Naive thymus-derived CD4-positive, alpha-beta T cell (primary cell): ENCODE measurements around the gene FAAP20. TPM values are rescaled to one million over a fixed set of nuclear protein-coding genes. Genes with fewer than 3 reads are reported as not detected.
A peak's percentile ranks its signal among the peaks of the same experiment; 100 is the strongest.

Experiments used
- ATAC-seq: fragments of 150-1000 bp; cut with Tn5 transposase; 2 replicates; pipeline ENCODE4 v1.10.0; 2021; ENCODE audit warnings: mild to moderate bottlenecking, moderate library complexity
- CTCF ChIA-PET: fragments of 350-600 bp; sonication (Branson Sonifier 250); formaldehyde crosslinking; loops from one replicate; lab custom pipeline; 2021; ENCODE audit warnings: antibody characterized with exemption; lab: Charles Lee
- POLR2A ChIA-PET: fragments of 350-600 bp; sonication (Branson Sonifier 250); formaldehyde crosslinking; loops from one replicate; lab custom pipeline; 2021; ENCODE audit warnings: antibody characterized with exemption, inconsistent platforms; lab: Charles Lee
- DNase-seq, 9 donors: peaks; one replicate each; pipeline versions ENCODE4 v3.0.0 to v3.0.0-alpha.2; 2020 to 2022; ENCODE audit warnings: mixed read lengths in 1 of 9
- H3K27ac ChIP-seq: one replicate; pipeline ENCODE4 v1.7.0; 2013; ENCODE audit warnings: mild to moderate bottlenecking, low read depth, low read length, moderate library complexity
- H3K27me3 ChIP-seq, 2 donors: one replicate each; pipeline ENCODE4 v1.7.0; 2013; ENCODE audit warnings: low read length in 2 of 2, mild to moderate bottlenecking in 2 of 2, moderate library complexity in 2 of 2; ENCODE audit not compliant: control insufficient read depth in 2 of 2, insufficient read depth in 2 of 2
- H3K36me3 ChIP-seq, 3 experiments: 1 replicate in 2 of 3; 2 replicates in 1 of 3; pipeline ENCODE4 v1.7.0; 2013; ENCODE audit warnings: low read length in 3 of 3, mild to moderate bottlenecking in 3 of 3, moderate library complexity in 1 of 3; ENCODE audit not compliant: insufficient read depth in 3 of 3, control insufficient read depth in 2 of 3
- H3K4me1 ChIP-seq, 2 donors: one replicate each; pipeline ENCODE4 v1.7.0; 2013; ENCODE audit warnings: low read length in 2 of 2, mild to moderate bottlenecking in 2 of 2, moderate library complexity in 1 of 2; ENCODE audit not compliant: control insufficient read depth in 2 of 2, insufficient read depth in 2 of 2
- H3K4me3 ChIP-seq: 2 replicates; pipeline ENCODE4 v1.7.0; 2013; ENCODE audit warnings: mild to moderate bottlenecking, low read length
- H3K9me3 ChIP-seq, 3 experiments: 1 replicate in 2 of 3; 2 replicates in 1 of 3; pipeline ENCODE4 v1.7.0; 2013; ENCODE audit warnings: low read length in 3 of 3; ENCODE audit not compliant: control insufficient read depth in 2 of 3
- H3K27ac Mint-ChIP-seq, 9 donors: one replicate each; pipeline ENCODE4 v1.8.0; 2020 to 2022; ENCODE audit warnings: mixed read lengths in 9 of 9, mild to moderate bottlenecking in 8 of 9, moderate library complexity in 5 of 9, inconsistent platforms in 2 of 9
- H3K27me3 Mint-ChIP-seq, 5 donors: one replicate each; pipeline ENCODE4 v1.8.0; 2021 to 2022; ENCODE audit warnings: mixed read lengths in 5 of 5, mild to moderate bottlenecking in 1 of 5
- H3K36me3 Mint-ChIP-seq, 5 donors: one replicate each; pipeline ENCODE4 v1.8.0; 2020 to 2022; ENCODE audit warnings: mixed read lengths in 5 of 5, mild to moderate bottlenecking in 3 of 5, inconsistent platforms in 1 of 5
- H3K4me1 Mint-ChIP-seq, 7 donors: one replicate each; pipeline ENCODE4 v1.8.0; 2020 to 2022; ENCODE audit warnings: mixed read lengths in 7 of 7, mild to moderate bottlenecking in 3 of 7, inconsistent platforms in 1 of 7
- H3K4me3 Mint-ChIP-seq, 10 donors: one replicate each; pipeline ENCODE4 v1.8.0; 2020 to 2022; ENCODE audit warnings: mild to moderate bottlenecking in 10 of 10, mixed read lengths in 10 of 10, moderate library complexity in 6 of 10, inconsistent platforms in 2 of 10
- H3K9me3 Mint-ChIP-seq, 11 donors: one replicate each; pipeline ENCODE4 v1.8.0; 2020 to 2022; ENCODE audit warnings: mixed read lengths in 11 of 11, mild to moderate bottlenecking in 4 of 11, inconsistent platforms in 1 of 11, moderate library complexity in 1 of 11
- intact Hi-C, 2 donors: fragments of 100-400 bp; cut with micrococcal nuclease; formaldehyde crosslinking; loops; one replicate each; pipeline ENCODE4 v1.15.1; 2023
- polyA plus RNA-seq, 2 donors: library from polyadenylated mRNA; unstranded; fragments of 300-500 nt; fragmentation: Illumina TruSeq; gene quantifications; one replicate each; pipeline ENCODE4 v1.2.3, GENCODE V29; 2021
- total RNA-seq, 6 experiments: library from RNA in 5 of 6; stranded (reverse) in 5 of 6; gene quantifications; 1 replicate in 5 of 6; 2 replicates in 1 of 6; pipeline ENCODE4 v1.2.3 and lab custom pipeline; 2021 to 2026

FAAP20 gene
- total and polyA plus RNA-seq, 7 experiments from 2014 or later: 43.2 to 77.0 (median 55.7) TPM

- Mint-ChIP-seq H3K9me3 (peaks cover 0 to 4% (median 0%) of the 10 kb centered on the region in 11 donors), H3K4me3 (no peak overlapping the region), H3K27me3 (no peaks in the 10 kb centered on the region), H3K4me1 (peaks cover 3 to 11% (median 8%) of the 10 kb centered on the region in 7 donors), H3K27ac (no peak overlapping the region), H3K36me3 (peaks cover 0 to 29% (median 6%) of the 10 kb centered on the region in 5 donors)
- ATAC-seq (no peak), DNase-seq (no peak)
- H3K36me3 ChIP-seq: peaks cover 0 to 4% (median 0%) of the 10 kb centered on the region in 3 experiments
- no peaks in the 10 kb centered on the region for H3K27me3 ChIP-seq
- POLR2A ChIA-PET: no interaction called here
- no peaks in the 10 kb centered on the region for H3K4me1 ChIP-seq
- intact Hi-C loops: no loop called here
- H3K4me3 ChIP-seq: no peak overlapping the region
- H3K9me3 ChIP-seq: no peaks in the 10 kb centered on the region
- CTCF ChIA-PET: interaction anchor here (0.6 kb wide), 1 partner anchor 978 kb away, joined by 6 read pairs; no protein-coding TSS in a partner anchor
- H3K27ac ChIP-seq: no peak overlapping the region
Observed at GRCh38 chr1:2166254-2166653, 28.3 kb downstream of the FAAP20 start.

GRCh38 chr1:2165646-2166045 lies 28.9 kb downstream of the FAAP20 start:
- Mint-ChIP-seq H3K27ac (no peak overlapping the region), H3K9me3 (peaks cover 0 to 4% (median 0%) of the 10 kb centered on the region in 11 donors), H3K4me1 (peaks cover 3 to 11% (median 8%) of the 10 kb centered on the region in 7 donors), H3K4me3 (no peak overlapping the region), H3K27me3 (no peaks in the 10 kb centered on the region), H3K36me3 (peaks cover 0 to 29% (median 6%) of the 10 kb centered on the region in 5 donors)
- Histone ChIP-seq H3K27ac (no peak overlapping the region), H3K9me3 (no peaks in the 10 kb centered on the region), H3K27me3 (no peaks in the 10 kb centered on the region), H3K36me3 (peaks cover 0 to 4% (median 0%) of the 10 kb centered on the region in 3 experiments), H3K4me1 (no peaks in the 10 kb centered on the region), H3K4me3 (no peak overlapping the region)
- ATAC-seq (no peak), DNase-seq (no peak)
- CTCF ChIA-PET: interaction anchor here (0.6 kb wide), 1 partner anchor 978 kb away, joined by 6 read pairs; no protein-coding TSS in a partner anchor
- POLR2A ChIA-PET: no interaction called here
- intact Hi-C loops: no loop called here

GRCh38 chr1:2163205-2163604 lies 31.4 kb downstream of the FAAP20 start:
- no peaks in the 10 kb centered on the region for H3K9me3 ChIP-seq
- peaks cover 0 to 38% (median 8%) of the 10 kb centered on the region in 5 donors for H3K36me3 Mint-ChIP-seq
- H3K27ac ChIP-seq: no peak overlapping the region
- H3K27me3 ChIP-seq: no peaks in the 10 kb centered on the region
- peak overlapping the region in 1 of 10 donors; percentile 15 for H3K4me3 Mint-ChIP-seq
- H3K9me3 Mint-ChIP-seq: peaks cover 0 to 4% (median 0%) of the 10 kb centered on the region in 11 donors
- no peaks in the 10 kb centered on the region for H3K4me1 ChIP-seq
- DNase-seq (peak in 1 of 9 donors; percentile 8), ATAC-seq (no peak)
- H3K36me3 ChIP-seq: peaks cover 0 to 13% (median 0%) of the 10 kb centered on the region in 3 experiments
- no peaks in the 10 kb centered on the region for H3K27me3 Mint-ChIP-seq
- H3K4me3 ChIP-seq: no peak overlapping the region
- peak overlapping the region in 3 of 9 donors; percentile 41 to 76 (median 62) for H3K27ac Mint-ChIP-seq
- CTCF ChIA-PET: interaction anchor here (0.6 to 1.4 kb wide), 5 partner anchors 8 to 154 kb away, joined by 3 to 4 read pairs (median 3); no protein-coding TSS in a partner anchor
- POLR2A ChIA-PET: interaction anchor here (1.5 kb wide), 1 partner anchor 26 kb away, joined by 3 read pairs; no protein-coding TSS in a partner anchor
- intact Hi-C loops: no loop called here
- H3K4me1 Mint-ChIP-seq: peaks cover 3 to 14% (median 9%) of the 10 kb centered on the region in 7 donors

DNA sequence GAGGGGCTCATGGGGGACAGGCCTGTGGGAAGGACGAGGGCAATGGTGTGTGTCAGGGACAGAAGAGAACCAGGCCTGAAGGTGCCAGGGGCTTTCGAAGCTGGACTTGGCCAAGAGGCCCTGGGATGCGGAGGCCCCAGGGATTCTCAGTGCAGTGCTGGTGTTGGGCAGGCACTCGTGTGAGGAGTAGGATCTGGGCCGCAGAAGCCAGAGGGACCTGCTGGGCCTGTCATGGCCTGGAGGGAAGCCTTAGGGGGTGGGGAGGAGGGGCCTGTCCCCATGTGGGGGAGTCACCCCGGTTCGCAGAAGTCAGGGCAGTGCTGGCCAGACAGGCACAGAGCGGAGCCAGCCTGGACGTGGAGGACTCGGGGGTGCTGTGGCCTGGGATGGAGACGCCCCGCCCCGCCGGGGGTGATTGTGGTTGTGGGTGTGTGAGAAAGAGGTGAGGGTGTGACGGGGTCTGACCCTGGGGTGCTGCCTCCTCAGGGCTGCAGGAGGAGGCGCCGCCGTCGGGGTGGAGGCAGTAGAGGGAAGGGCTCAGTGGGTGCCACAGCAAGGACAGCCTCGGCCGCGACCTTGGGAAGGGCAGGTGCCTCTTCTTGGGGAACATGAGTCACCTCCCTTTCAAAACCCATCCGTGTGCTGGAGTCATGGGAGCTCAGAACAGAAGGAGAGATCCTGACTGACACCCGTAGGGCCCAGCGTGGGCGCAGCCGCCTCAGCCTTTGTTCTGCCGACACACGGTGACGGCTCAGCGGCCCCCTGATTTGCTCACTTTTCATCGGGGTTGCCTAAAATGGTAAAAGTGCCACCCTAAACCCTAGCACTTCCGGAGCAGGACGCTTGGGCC lies 33.9 kb downstream of the FAAP20 start:
- H3K9me3 Mint-ChIP-seq: peaks cover 0 to 4% (median 0%) of the 10 kb centered on the region in 11 donors
- H3K4me1 ChIP-seq: no peaks in the 10 kb centered on the region
- peaks cover 0 to 27% (median 0%) of the 10 kb centered on the region in 3 experiments for H3K36me3 ChIP-seq
- ATAC-seq: no peak
- H3K27ac Mint-ChIP-seq: peak overlapping the region in 1 of 9 donors; percentile 33
- no peak overlapping the region for H3K4me3 Mint-ChIP-seq
- H3K27ac ChIP-seq: no peak overlapping the region
- intact Hi-C loops: no loop called here
- H3K27me3 Mint-ChIP-seq: no peaks in the 10 kb centered on the region
- no peak for DNase-seq
- POLR2A ChIA-PET: no interaction called here
- CTCF ChIA-PET: interaction anchor here (1.4 kb wide), 1 partner anchor 68 kb away, joined by 3 read pairs; no protein-coding TSS in a partner anchor
- H3K4me3 ChIP-seq: no peak overlapping the region
- H3K36me3 Mint-ChIP-seq: peaks cover 0 to 56% (median 17%) of the 10 kb centered on the region in 5 donors
- no peaks in the 10 kb centered on the region for H3K27me3 ChIP-seq
- no peaks in the 10 kb centered on the region for H3K9me3 ChIP-seq
- H3K4me1 Mint-ChIP-seq: peaks cover 3 to 14% (median 9%) of the 10 kb centered on the region in 7 donors

GRCh38 chr1:2159124-2159523 lies 35.4 kb downstream of the FAAP20 start:
- ChIA-PET CTCF (interaction anchor here (1.0 kb wide), 1 partner anchor 69 kb away, joined by 6 read pairs; no protein-coding TSS in a partner anchor), POLR2A (interaction anchor here (0.5 kb wide), 1 partner anchor 23 kb away, joined by 3 read pairs; no protein-coding TSS in a partner anchor)
- H3K4me3 ChIP-seq: no peak overlapping the region
- H3K27ac ChIP-seq: no peak overlapping the region
- Mint-ChIP-seq H3K27ac (peak overlapping the region in 1 of 9 donors; percentile 28), H3K27me3 (no peaks in the 10 kb centered on the region), H3K9me3 (peaks cover 0 to 6% (median 0%) of the 10 kb centered on the region in 11 donors), H3K4me3 (no peak overlapping the region), H3K4me1 (peaks cover 3 to 22% (median 13%) of the 10 kb centered on the region in 7 donors), H3K36me3 (peaks cover 5 to 57% (median 26%) of the 10 kb centered on the region in 5 donors)
- H3K36me3 ChIP-seq: peaks cover 0 to 28% (median 0%) of the 10 kb centered on the region in 3 experiments
- no peaks in the 10 kb centered on the region for H3K9me3 ChIP-seq
- DNase-seq (no peak), ATAC-seq (no peak)
- no peaks in the 10 kb centered on the region for H3K27me3 ChIP-seq
- intact Hi-C loops: no loop called here
- H3K4me1 ChIP-seq: no peaks in the 10 kb centered on the region

- ATAC-seq: no peak
Observed at GRCh38 chr1:2158272-2158671, 36.3 kb downstream of the FAAP20 start.

More at GRCh38 chr1:2158272-2158671, 36.3 kb downstream of the FAAP20 start:
- Mint-ChIP-seq H3K36me3 (peaks cover 5 to 51% (median 26%) of the 10 kb centered on the region in 5 donors), H3K9me3 (peaks cover 0 to 6% (median 0%) of the 10 kb centered on the region in 11 donors), H3K4me3 (no peak overlapping the region), H3K4me1 (peaks cover 3 to 24% (median 13%) of the 10 kb centered on the region in 7 donors), H3K27me3 (no peaks in the 10 kb centered on the region), H3K27ac (no peak overlapping the region)
- intact Hi-C loops: no loop called here
- DNase-seq: no peak
- POLR2A ChIA-PET: no interaction called here
- Histone ChIP-seq H3K4me3 (no peak overlapping the region), H3K27ac (no peak overlapping the region), H3K36me3 (peaks cover 0 to 28% (median 0%) of the 10 kb centered on the region in 3 experiments), H3K9me3 (no peaks in the 10 kb centered on the region), H3K27me3 (no peaks in the 10 kb centered on the region), H3K4me1 (peaks cover 0 to 2% of the 10 kb centered on the region in 2 donors)
- CTCF ChIA-PET: interaction anchor here (0.7 kb wide), 1 partner anchor 103 kb away, joined by 4 read pairs; no protein-coding TSS in a partner anchor
